H1 (cell line): ENCODE data around the gene CFAP161. TPM values are rescaled to one million over a fixed set of nuclear protein-coding genes. Genes with fewer than 3 reads are reported as not detected.

Experiments
- BACH1 ChIP-seq: IDR thresholded peaks from 2 replicates; pipeline ENCODE4 v1.6.1; 2012; ENCODE audit warnings: low read length, improper control_type of control experiment
- NRF1 ChIP-seq: IDR thresholded peaks from 2 replicates; pipeline ENCODE4 v1.6.1; 2011; ENCODE audit warnings: mild to moderate bottlenecking, low read depth, low read length, improper control_type of control experiment
- SIX5 ChIP-seq: IDR thresholded peaks from 2 replicates; pipeline ENCODE4 v1.6.1; 2011; ENCODE audit warnings: mild to moderate bottlenecking, low read depth, low read length
- SP1 ChIP-seq: IDR thresholded peaks from 2 replicates; pipeline ENCODE4 v1.6.1; 2011; ENCODE audit warnings: low read depth, low read length
- TAF7 ChIP-seq: optimal IDR thresholded peaks from 2 replicates; pipeline ENCODE3; 2011; ENCODE audit warnings: low read depth, mild to moderate bottlenecking, inconsistent platforms, low read length, moderate library complexity, borderline replicate concordance
- YY1 ChIP-seq: IDR thresholded peaks from 2 replicates; pipeline ENCODE4 v1.6.1; 2011; ENCODE audit warnings: low read depth, mild to moderate bottlenecking, low read length
- polyA plus RNA-seq, 7 experiments: library from polyadenylated mRNA; depleted of rRNA in 3 of 7; stranded (reverse) in 5 of 7; unstranded in 2 of 7; fragments of >200 nt in 5 of 7; fragments of 200-250 nt in 2 of 7; gene quantifications; 1 replicate in 5 of 7; 2 replicates in 1 of 7; 4 replicates in 1 of 7; pipeline versions ENCODE4 v1.2.1 to v1.2.3, GENCODE V29; 2011 to 2013; ENCODE audit warnings: missing spikeins in 2 of 7, mixed read lengths in 2 of 7
- total RNA-seq: library from RNA; stranded (reverse); fragmentation: NEBNext Ultra II Directional; extraction: Animal tissue kit (Norgen Biotek cat#: 25700); gene quantifications from 2 replicates; pipeline ENCODE4 v1.2.1, GENCODE V29; 2021
- TF ChIP-seq, protein P1 (sequence below): IDR thresholded peaks from 2 replicates; pipeline ENCODE4 v1.6.1; 2011; ENCODE audit warnings: low read depth, mild to moderate bottlenecking, low read length; ENCODE audit not compliant: insufficient read depth

Gene CFAP161
- total and polyA plus RNA-seq, 2 of the 8 experiments (the other 6 are each of a cell fraction or from before 2014, with no cell fraction given) = 0.05 TPM; not detected in 1

DNA sequence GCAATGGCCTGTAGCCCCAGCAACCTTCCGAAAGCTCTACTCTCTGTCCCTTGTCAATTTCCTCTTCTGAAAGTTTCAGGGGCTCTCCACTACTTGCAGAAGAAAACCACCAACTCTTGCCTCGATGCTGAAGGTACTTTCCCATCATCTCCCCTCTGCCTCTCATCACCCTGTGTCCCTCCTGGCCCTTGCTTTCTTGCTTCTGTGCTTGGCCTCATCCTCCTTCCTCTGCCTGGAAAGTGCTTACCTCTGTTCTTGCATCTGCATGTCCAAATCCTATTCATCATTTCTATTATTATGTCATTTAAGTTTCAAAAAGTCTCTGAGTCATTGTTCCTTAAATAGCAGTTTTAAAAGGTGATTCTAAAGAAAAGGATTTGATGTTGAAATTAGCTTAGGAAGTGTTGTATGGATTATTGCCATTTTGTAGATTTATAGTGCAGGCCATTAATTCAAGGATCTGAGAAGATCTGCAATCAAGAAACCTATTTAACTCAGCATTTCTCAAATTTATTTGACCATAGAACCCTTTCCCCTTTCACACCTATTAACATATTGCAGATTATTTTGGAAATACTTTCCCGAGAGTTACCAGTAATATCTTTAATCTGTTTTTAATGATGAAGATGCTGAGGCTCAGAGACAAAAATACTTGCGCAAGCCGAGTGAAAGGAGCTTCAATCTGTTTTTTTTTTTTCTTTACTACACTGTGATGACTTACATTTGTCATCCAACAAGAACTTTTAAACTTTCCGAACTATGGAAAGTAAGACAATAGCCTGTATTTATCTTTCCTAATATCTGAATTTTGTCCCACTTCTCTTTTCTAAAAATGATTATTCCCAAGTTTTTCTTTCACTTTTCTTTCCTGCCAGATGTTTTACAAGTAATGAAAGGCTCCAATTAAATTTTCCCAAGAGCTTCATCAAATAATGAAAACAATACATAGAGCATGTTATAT is 22.3 kb upstream of the CFAP161 start (continued):
- TF ChIP-seq, protein P1, sequence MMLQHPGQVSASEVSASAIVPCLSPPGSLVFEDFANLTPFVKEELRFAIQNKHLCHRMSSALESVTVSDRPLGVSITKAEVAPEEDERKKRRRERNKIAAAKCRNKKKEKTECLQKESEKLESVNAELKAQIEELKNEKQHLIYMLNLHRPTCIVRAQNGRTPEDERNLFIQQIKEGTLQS = no peak
- TF ChIP-seq TAF7 (no peak), NRF1 (no peak), SP1 (no peak), BACH1 (no peak), YY1 (no peak), SIX5 (no peak)
